22Rv1 (cell line): ENCODE results near the gene ATP5F1D.

Experiments used
- ZFX ChIP-seq: fragments of 450-650 bp; IDR thresholded peaks from 2 replicates; pipeline ENCODE4 v1.6.1; 2017; ENCODE audit warnings: antibody characterized with exemption, borderline replicate concordance
- TF ChIP-seq, protein P1 (sequence below): fragments of 450-650 bp; IDR thresholded peaks from 2 replicates; pipeline ENCODE4 v1.5.1; 2017; ENCODE audit warnings: mild to moderate bottlenecking

DNA sequence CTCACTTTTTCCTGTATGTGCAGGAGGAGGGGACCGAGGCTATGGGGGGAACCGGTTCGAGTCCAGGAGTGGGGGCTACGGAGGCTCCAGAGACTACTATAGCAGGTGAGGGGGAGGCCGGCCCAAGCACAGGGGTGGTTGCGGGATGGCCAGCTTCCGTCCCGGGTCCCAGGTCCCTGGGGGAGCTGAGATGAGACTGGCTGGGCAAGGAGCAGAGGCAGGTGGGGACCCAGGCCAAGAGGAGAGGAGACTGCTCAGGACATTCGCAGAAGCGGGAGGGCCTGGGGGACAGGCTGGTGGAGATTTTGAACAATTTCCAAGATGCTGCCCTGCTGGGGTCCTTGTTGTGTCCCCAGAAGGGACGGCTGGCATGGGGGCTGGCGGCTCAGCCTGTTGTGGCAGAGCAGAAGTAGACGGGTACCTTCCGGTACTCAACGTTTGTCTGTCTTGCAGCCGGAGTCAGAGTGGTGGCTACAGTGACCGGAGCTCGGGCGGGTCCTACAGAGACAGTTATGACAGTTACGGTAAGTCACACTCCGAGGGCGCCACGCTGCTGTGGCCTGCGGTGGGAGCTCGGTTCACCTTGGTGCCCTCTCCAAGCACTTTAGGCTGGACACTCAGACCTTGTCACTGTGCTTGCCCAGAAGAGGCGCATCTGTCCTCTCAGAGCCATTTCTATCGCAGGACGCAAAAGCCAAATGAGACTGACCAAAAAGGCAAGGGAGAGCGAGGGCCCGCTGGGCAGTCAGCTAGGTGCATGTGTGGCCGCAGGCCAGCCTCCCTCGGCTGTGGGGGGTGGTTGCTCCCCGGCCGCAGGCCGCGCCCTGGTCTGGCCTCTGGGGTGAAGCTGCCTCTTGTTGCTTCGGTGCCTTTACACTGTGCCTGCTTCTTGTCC, 30.2 kb downstream of the ATP5F1D start:
- TF ChIP-seq, protein P1, sequence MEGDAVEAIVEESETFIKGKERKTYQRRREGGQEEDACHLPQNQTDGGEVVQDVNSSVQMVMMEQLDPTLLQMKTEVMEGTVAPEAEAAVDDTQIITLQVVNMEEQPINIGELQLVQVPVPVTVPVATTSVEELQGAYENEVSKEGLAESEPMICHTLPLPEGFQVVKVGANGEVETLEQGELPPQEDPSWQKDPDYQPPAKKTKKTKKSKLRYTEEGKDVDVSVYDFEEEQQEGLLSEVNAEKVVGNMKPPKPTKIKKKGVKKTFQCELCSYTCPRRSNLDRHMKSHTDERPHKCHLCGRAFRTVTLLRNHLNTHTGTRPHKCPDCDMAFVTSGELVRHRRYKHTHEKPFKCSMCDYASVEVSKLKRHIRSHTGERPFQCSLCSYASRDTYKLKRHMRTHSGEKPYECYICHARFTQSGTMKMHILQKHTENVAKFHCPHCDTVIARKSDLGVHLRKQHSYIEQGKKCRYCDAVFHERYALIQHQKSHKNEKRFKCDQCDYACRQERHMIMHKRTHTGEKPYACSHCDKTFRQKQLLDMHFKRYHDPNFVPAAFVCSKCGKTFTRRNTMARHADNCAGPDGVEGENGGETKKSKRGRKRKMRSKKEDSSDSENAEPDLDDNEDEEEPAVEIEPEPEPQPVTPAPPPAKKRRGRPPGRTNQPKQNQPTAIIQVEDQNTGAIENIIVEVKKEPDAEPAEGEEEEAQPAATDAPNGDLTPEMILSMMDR = no peak
- no peak for TF ChIP-seq ZFX
